HCT116 (cell line): ENCODE data around the gene PURB.

Experiments used
- CTCF ChIP-seq, 3 experiments: fragments of 200-600 bp in 1 of 3; sonication (generic) in 1 of 3; IDR thresholded peaks in 2 of 3; conservative IDR thresholded peaks in 1 of 3; 2 replicates each; pipeline ENCODE4 v1.5.1; 2012 to 2017; ENCODE audit warnings: low read depth in 2 of 3, low read length in 2 of 3, antibody characterized with exemption in 1 of 3, borderline replicate concordance in 1 of 3, control low read depth in 1 of 3, mild to moderate bottlenecking in 1 of 3, mixed read lengths in 1 of 3, mixed run types in 1 of 3, moderate library complexity in 1 of 3; ENCODE audit not compliant: insufficient read depth in 1 of 3
- ELF1 ChIP-seq: IDR thresholded peaks from 2 replicates; pipeline ENCODE4 v1.6.1; 2012; ENCODE audit warnings: low read depth, borderline replicate concordance
- EZH2 ChIP-seq: fragments of 200-600 bp; sonication (generic); IDR thresholded peaks from 2 replicates; pipeline ENCODE4 v1.6.1; 2017; ENCODE audit warnings: antibody characterized with exemption, mixed run types
- JUND ChIP-seq: IDR thresholded peaks from 2 replicates; pipeline ENCODE4 v1.6.1; 2012
- MAX ChIP-seq: IDR thresholded peaks from 2 replicates; pipeline ENCODE4 v1.6.1; 2012
- POLR2A ChIP-seq: IDR thresholded peaks from 2 replicates; pipeline ENCODE4 v1.7.0; 2011; ENCODE audit warnings: borderline replicate concordance; ENCODE audit not compliant: insufficient read depth, insufficient read length; ENCODE audit errors: extremely low read depth
- RAD21 ChIP-seq: IDR thresholded peaks from 2 replicates; pipeline ENCODE4 v1.6.1; 2012; ENCODE audit warnings: low read depth, mild to moderate bottlenecking
- REST ChIP-seq: IDR thresholded peaks from 2 replicates; pipeline ENCODE4 v1.6.1; 2012; ENCODE audit warnings: low read depth
- SIN3A ChIP-seq: IDR thresholded peaks from 2 replicates; pipeline ENCODE4 v1.6.1; 2012; ENCODE audit warnings: low read depth
- TCF7L2 ChIP-seq: IDR thresholded peaks from 2 replicates; pipeline ENCODE4 v1.7.0; 2011; ENCODE audit warnings: borderline replicate concordance, inconsistent platforms; ENCODE audit not compliant: insufficient read depth, insufficient read length; ENCODE audit errors: extremely low read depth
- YY1 ChIP-seq: IDR thresholded peaks from 2 replicates; pipeline ENCODE4 v1.6.1; 2011; ENCODE audit warnings: low read length, low read depth, moderate library complexity, mild to moderate bottlenecking; ENCODE audit not compliant: insufficient replicate concordance; ENCODE audit errors: extremely low read depth
- ZBTB33 ChIP-seq: IDR thresholded peaks from 2 replicates; pipeline ENCODE4 v1.6.1; 2011; ENCODE audit warnings: mild to moderate bottlenecking, low read length, moderate library complexity; ENCODE audit not compliant: insufficient replicate concordance; ENCODE audit errors: extremely low read depth

GRCh38 chr7:44899443-44899842 is 14.1 kb upstream of the PURB start:
- no peak for TF ChIP-seq EZH2
- no peak for TF ChIP-seq POLR2A
- no peak for TF ChIP-seq CTCF (IDR thresholded peaks at IDR 0.05 in 2 of 3, conservative IDR thresholded peaks at IDR 0.05 in 1 of 3; ENCODE audit: borderline replicate concordance in 1 of 3, insufficient read depth in 1 of 3, low read depth in 2 of 3, low read length in 2 of 3)
- TF ChIP-seq YY1: no peak
- no peak for TF ChIP-seq SIN3A
- no peak for TF ChIP-seq MAX
- TF ChIP-seq TCF7L2: no peak
- TF ChIP-seq JUND: no peak
- TF ChIP-seq ELF1: no peak
- TF ChIP-seq RAD21: no peak
- no peak for TF ChIP-seq ZBTB33
- no peak for TF ChIP-seq REST
